HepG2 (cell line): ENCODE results near the gene NFATC3. TPM values are rescaled to one million over a fixed set of nuclear protein-coding genes. Genes with fewer than 3 reads are reported as not detected.

ENCODE experiments used
- BCL6 ChIP-seq: IDR thresholded peaks from 2 replicates; pipeline ENCODE4 v1.6.1; 2016; ENCODE audit warnings: missing genetic modification reagents, missing compliant biosample characterization
- FOXM1 ChIP-seq: sonication (generic); formaldehyde crosslinking; IDR thresholded peaks from 2 replicates; pipeline ENCODE4 v1.5.0; 2020; ENCODE audit warnings: missing genetic modification reagents
- GATA4 ChIP-seq: sonication (generic); IDR thresholded peaks from 2 replicates; pipeline ENCODE4 v1.6.1; 2016; ENCODE audit warnings: antibody characterized with exemption, low read depth, borderline replicate concordance
- NR2C2 ChIP-seq: sonication (generic); formaldehyde crosslinking; IDR thresholded peaks from 2 replicates; pipeline ENCODE4 v1.4.0; 2020; ENCODE audit warnings: missing genetic modification reagents, mild to moderate bottlenecking, moderate library complexity, borderline replicate concordance
- PHF5A ChIP-seq: IDR thresholded peaks from one replicate; pipeline ENCODE4 v1.6.1; 2018; ENCODE audit warnings: low read depth, missing genetic modification reagents; ENCODE audit not compliant: unreplicated experiment
- TEAD2 ChIP-seq: sonication (generic); formaldehyde crosslinking; IDR thresholded peaks from 2 replicates; pipeline ENCODE4 v1.9.0; 2021; ENCODE audit warnings: missing genetic modification reagents
- ZFP36 ChIP-seq: fragments of 150-350 bp; IDR thresholded peaks from 2 replicates; pipeline ENCODE4 v1.6.1; 2018; ENCODE audit warnings: borderline replicate concordance, low read length, low read depth; ENCODE audit not compliant: partially characterized antibody
- ZNF766 ChIP-seq: sonication (generic); formaldehyde crosslinking; IDR thresholded peaks from 2 replicates; pipeline ENCODE4 v1.5.0; 2020; ENCODE audit warnings: missing genetic modification reagents, borderline replicate concordance
- ZNF816 ChIP-seq: sonication (generic); formaldehyde crosslinking; IDR thresholded peaks from 2 replicates; pipeline ENCODE4 v1.8.0; 2022; ENCODE audit warnings: missing genetic modification reagents, mild to moderate bottlenecking, borderline replicate concordance
- polyA plus RNA-seq, 8 experiments: library from polyadenylated mRNA; depleted of rRNA in 3 of 8; stranded (reverse) in 7 of 8; unstranded in 1 of 8; fragments of >200 nt; fragmentation: Illumina TruSeq in 4 of 8; extraction: Trizol in 4 of 8; gene quantifications; 2 replicates each; pipeline versions ENCODE4 v1.2.1 to v1.2.3, GENCODE V29; 2011 to 2016; ENCODE audit warnings: low read depth in 4 of 8, missing spikeins in 1 of 8, mixed read lengths in 1 of 8; ENCODE audit not compliant: insufficient read depth in 1 of 8
- total RNA-seq, 5 experiments: library from RNA; depleted of rRNA; stranded (reverse); fragments of >200 nt; fragmentation: Illumina TruSeq; extraction: Trizol; gene quantifications; 2 replicates each; pipeline ENCODE4 v1.2.3, GENCODE V29; 2016; ENCODE audit warnings: low read depth in 1 of 5
- TF ChIP-seq, protein P1 (sequence below): sonication (generic); formaldehyde crosslinking; IDR thresholded peaks from 2 replicates; pipeline ENCODE4 v1.4.0; 2020; ENCODE audit warnings: missing genetic modification reagents
- TF ChIP-seq, protein P2 (sequence below): sonication (generic); formaldehyde crosslinking; IDR thresholded peaks from 2 replicates; pipeline ENCODE4 v1.4.0; 2020; ENCODE audit warnings: missing genetic modification reagents
- TF ChIP-seq, protein P3 (sequence below): sonication (generic); formaldehyde crosslinking; IDR thresholded peaks from 2 replicates; pipeline ENCODE4 v1.8.1; 2023; ENCODE audit warnings: mild to moderate bottlenecking, moderate library complexity, missing genetic modification reagents
- TF ChIP-seq, protein P4 (sequence below): sonication (generic); formaldehyde crosslinking; IDR thresholded peaks from 2 replicates; pipeline ENCODE4 v1.4.0; 2020; ENCODE audit warnings: low read depth, missing genetic modification reagents
- TF ChIP-seq, protein P5 (sequence below): sonication (generic); formaldehyde crosslinking; IDR thresholded peaks from 2 replicates; pipeline ENCODE4 v1.5.0; 2020; ENCODE audit warnings: missing genetic modification reagents

The NFATC3 gene
- total and polyA plus RNA-seq, 2 of the 13 experiments (the other 11 are each of a cell fraction or from before 2014, with no cell fraction given), result 52.6 to 62.7 TPM

DNA sequence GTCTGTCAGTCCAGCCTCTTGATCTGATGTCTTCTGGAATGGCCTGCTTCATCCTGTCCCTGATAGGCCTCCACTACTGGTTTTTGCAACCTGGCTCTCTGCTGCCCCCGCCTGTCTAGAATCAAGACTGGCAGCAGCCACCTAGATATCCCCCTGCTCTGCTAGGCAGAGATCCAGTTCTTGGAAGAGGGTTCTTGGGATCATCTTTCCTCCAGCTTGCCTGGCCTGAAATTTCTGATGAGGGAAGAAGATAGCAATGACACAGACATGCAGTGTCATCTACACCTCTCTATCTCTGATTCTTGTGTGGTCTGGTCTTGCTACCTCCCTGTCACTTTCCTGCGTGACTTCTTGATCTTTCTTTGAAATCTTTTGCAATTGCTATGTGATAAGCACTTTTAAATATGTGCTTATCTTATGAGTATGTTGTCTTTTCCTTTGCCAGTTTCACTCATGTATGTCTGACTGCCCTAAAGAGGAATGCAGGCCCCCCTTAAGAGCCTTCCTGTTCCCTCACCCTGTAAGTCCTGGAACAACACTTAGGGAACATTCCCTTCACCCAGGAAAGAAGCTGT is 20.3 kb upstream of the NFATC3 start (continued):
- TF ChIP-seq TEAD2 (CRISPR knock-in tag), result no peak
- TF ChIP-seq, protein P1, sequence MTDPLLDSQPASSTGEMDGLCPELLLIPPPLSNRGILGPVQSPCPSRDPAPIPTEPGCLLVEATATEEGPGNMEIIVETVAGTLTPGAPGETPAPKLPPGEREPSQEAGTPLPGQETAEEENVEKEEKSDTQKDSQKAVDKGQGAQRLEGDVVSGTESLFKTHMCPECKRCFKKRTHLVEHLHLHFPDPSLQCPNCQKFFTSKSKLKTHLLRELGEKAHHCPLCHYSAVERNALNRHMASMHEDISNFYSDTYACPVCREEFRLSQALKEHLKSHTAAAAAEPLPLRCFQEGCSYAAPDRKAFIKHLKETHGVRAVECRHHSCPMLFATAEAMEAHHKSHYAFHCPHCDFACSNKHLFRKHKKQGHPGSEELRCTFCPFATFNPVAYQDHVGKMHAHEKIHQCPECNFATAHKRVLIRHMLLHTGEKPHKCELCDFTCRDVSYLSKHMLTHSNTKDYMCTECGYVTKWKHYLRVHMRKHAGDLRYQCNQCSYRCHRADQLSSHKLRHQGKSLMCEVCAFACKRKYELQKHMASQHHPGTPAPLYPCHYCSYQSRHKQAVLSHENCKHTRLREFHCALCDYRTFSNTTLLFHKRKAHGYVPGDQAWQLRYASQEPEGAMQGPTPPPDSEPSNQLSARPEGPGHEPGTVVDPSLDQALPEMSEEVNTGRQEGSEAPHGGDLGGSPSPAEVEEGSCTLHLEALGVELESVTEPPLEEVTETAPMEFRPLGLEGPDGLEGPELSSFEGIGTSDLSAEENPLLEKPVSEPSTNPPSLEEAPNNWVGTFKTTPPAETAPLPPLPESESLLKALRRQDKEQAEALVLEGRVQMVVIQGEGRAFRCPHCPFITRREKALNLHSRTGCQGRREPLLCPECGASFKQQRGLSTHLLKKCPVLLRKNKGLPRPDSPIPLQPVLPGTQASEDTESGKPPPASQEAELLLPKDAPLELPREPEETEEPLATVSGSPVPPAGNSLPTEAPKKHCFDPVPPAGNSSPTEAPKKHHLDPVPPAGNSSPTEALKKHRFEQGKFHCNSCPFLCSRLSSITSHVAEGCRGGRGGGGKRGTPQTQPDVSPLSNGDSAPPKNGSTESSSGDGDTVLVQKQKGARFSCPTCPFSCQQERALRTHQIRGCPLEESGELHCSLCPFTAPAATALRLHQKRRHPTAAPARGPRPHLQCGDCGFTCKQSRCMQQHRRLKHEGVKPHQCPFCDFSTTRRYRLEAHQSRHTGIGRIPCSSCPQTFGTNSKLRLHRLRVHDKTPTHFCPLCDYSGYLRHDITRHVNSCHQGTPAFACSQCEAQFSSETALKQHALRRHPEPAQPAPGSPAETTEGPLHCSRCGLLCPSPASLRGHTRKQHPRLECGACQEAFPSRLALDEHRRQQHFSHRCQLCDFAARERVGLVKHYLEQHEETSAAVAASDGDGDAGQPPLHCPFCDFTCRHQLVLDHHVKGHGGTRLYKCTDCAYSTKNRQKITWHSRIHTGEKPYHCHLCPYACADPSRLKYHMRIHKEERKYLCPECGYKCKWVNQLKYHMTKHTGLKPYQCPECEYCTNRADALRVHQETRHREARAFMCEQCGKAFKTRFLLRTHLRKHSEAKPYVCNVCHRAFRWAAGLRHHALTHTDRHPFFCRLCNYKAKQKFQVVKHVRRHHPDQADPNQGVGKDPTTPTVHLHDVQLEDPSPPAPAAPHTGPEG (CRISPR knock-in tag), result no peak
- TF ChIP-seq, protein P2, sequence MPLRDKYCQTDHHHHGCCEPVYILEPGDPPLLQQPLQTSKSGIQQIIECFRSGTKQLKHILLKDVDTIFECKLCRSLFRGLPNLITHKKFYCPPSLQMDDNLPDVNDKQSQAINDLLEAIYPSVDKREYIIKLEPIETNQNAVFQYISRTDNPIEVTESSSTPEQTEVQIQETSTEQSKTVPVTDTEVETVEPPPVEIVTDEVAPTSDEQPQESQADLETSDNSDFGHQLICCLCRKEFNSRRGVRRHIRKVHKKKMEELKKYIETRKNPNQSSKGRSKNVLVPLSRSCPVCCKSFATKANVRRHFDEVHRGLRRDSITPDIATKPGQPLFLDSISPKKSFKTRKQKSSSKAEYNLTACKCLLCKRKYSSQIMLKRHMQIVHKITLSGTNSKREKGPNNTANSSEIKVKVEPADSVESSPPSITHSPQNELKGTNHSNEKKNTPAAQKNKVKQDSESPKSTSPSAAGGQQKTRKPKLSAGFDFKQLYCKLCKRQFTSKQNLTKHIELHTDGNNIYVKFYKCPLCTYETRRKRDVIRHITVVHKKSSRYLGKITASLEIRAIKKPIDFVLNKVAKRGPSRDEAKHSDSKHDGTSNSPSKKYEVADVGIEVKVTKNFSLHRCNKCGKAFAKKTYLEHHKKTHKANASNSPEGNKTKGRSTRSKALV (CRISPR knock-in tag), result 0 out of 2 replicates have a peak, but pooled peaks have one; percentile 37
- 0 out of 2 replicates have a peak, but pooled peaks have one; percentile 48 for TF ChIP-seq ZNF816 (CRISPR knock-in tag)
- TF ChIP-seq ZNF766 (CRISPR knock-in tag), result no peak
- TF ChIP-seq, protein P3, sequence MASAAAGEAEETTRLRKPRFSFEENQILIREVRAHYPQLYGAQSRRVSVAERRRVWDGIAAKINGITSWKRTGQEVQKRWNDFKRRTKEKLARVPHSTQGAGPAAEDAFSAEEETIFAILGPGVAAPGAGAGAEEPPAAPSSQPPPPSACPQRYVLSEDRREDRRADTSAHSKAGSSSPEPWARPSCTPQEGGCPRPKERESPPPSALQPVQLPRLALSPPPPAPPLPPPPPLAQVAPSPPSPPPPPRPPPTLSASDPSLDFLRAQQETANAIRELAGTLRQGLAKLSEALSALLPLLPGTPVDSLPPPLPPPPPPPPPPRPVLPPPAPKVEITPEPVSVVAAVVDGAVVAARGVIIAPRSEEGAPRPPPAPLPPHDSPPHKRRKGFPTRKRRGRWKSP, result no peak
- TF ChIP-seq PHF5A (CRISPR knock-in tag), result peak; percentile 57
- TF ChIP-seq, protein P4, sequence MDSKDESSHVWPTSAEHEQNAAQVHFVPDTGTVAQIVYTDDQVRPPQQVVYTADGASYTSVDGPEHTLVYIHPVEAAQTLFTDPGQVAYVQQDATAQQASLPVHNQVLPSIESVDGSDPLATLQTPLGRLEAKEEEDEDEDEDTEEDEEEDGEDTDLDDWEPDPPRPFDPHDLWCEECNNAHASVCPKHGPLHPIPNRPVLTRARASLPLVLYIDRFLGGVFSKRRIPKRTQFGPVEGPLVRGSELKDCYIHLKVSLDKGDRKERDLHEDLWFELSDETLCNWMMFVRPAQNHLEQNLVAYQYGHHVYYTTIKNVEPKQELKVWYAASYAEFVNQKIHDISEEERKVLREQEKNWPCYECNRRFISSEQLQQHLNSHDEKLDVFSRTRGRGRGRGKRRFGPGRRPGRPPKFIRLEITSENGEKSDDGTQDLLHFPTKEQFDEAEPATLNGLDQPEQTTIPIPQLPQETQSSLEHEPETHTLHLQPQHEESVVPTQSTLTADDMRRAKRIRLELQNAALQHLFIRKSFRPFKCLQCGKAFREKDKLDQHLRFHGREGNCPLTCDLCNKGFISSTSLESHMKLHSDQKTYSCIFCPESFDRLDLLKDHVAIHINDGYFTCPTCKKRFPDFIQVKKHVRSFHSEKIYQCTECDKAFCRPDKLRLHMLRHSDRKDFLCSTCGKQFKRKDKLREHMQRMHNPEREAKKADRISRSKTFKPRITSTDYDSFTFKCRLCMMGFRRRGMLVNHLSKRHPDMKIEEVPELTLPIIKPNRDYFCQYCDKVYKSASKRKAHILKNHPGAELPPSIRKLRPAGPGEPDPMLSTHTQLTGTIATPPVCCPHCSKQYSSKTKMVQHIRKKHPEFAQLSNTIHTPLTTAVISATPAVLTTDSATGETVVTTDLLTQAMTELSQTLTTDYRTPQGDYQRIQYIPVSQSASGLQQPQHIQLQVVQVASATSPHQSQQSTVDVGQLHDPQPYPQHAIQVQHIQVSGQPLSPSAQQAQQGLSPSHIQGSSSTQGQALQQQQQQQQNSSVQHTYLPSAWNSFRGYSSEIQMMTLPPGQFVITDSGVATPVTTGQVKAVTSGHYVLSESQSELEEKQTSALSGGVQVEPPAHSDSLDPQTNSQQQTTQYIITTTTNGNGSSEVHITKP (CRISPR knock-in tag), result no peak
- TF ChIP-seq, protein P5, sequence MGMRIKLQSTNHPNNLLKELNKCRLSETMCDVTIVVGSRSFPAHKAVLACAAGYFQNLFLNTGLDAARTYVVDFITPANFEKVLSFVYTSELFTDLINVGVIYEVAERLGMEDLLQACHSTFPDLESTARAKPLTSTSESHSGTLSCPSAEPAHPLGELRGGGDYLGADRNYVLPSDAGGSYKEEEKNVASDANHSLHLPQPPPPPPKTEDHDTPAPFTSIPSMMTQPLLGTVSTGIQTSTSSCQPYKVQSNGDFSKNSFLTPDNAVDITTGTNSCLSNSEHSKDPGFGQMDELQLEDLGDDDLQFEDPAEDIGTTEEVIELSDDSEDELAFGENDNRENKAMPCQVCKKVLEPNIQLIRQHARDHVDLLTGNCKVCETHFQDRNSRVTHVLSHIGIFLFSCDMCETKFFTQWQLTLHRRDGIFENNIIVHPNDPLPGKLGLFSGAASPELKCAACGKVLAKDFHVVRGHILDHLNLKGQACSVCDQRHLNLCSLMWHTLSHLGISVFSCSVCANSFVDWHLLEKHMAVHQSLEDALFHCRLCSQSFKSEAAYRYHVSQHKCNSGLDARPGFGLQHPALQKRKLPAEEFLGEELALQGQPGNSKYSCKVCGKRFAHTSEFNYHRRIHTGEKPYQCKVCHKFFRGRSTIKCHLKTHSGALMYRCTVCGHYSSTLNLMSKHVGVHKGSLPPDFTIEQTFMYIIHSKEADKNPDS (CRISPR knock-in tag), result no peak
- no peak for TF ChIP-seq BCL6 (CRISPR knock-in tag)
- no peak for TF ChIP-seq GATA4
- TF ChIP-seq NR2C2, result no peak
- TF ChIP-seq ZFP36, result no peak
- no peak for TF ChIP-seq FOXM1 (CRISPR knock-in tag)
